Epithelial cell of proximal tubule (primary cell): ENCODE measurements around the gene CRYGS. TPM values are rescaled to one million over a fixed set of nuclear protein-coding genes. Genes with fewer than 3 reads are reported as not detected.

Experiments used
- DNase-seq: peaks from one replicate; pipeline ENCODE4 v3.0.0-alpha.2; 2011; ENCODE audit warnings: low read depth
- H3K4me3 ChIP-seq: 2 replicates; pipeline ENCODE4 v1.5.1; 2011; ENCODE audit warnings: low read depth, mild to moderate bottlenecking, low read length
- CTCF ChIP-seq: conservative IDR thresholded peaks from 2 replicates; pipeline ENCODE4 v1.5.1; 2012; ENCODE audit warnings: low read depth, mild to moderate bottlenecking, low read length
- total RNA-seq: library from RNA; depleted of rRNA; stranded (reverse); fragments of >200 nt; gene quantifications from 2 replicates; pipeline ENCODE4 v1.2.3, GENCODE V29; 2015

Gene CRYGS
- total RNA-seq, 1 donor from 2014 or later = not detected

GRCh38 chr3:186525369-186526255, 18.6 kb downstream of the CRYGS start:
- no peak overlapping the region for H3K4me3 ChIP-seq
- no peak for TF ChIP-seq CTCF
- no peak for DNase-seq

DNA sequence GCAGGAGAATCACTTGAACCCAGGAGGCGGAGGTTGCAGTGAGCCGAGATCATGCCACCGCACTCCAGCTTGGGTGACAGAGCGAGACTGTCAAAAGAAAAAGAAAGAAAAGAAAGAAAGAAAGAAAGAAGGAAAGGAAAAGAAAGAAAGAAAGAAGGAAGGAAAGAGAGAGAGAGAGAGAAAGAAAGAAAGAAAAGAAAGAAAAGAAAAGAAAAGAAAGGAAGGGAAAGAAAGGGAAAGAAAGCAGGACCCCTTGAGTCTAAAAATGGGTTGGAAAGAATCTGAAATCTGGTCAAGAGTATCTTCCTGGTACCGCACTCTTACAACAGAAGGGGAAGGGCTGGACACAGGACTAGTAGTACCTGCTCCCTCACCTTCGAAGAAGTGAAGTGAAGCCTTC, 19.6 kb downstream of the CRYGS start:
- H3K4me3 ChIP-seq = no peak overlapping the region
- TF ChIP-seq CTCF = no peak
- DNase-seq = no peak

- no peak overlapping the region for H3K4me3 ChIP-seq
- DNase-seq = no peak
- TF ChIP-seq CTCF = no peak
These were observed 20.7 kb downstream of the CRYGS start for GRCh38 chr3:186523434-186523833.

DNA sequence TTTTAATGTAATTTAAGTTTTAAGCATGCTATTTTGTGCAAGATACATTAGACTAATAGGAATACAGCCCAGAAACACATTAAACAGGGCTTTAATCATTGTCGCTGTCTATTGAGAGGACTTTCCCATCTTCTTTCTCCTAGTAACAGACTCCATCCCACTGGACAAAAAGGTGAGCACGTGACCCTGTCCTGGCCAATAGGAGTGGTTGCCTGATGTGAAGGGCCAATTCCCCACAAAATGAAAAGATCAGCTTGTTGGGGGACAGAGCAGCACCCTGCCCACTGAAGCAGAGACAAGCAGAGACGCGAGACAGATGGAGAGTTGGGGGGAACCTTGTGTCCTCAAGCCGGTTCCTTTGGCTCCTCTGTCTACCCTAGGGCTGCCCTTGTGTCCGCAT, 21.2 kb downstream of the CRYGS start:
- TF ChIP-seq CTCF = no peak
- no peak for DNase-seq

DNA sequence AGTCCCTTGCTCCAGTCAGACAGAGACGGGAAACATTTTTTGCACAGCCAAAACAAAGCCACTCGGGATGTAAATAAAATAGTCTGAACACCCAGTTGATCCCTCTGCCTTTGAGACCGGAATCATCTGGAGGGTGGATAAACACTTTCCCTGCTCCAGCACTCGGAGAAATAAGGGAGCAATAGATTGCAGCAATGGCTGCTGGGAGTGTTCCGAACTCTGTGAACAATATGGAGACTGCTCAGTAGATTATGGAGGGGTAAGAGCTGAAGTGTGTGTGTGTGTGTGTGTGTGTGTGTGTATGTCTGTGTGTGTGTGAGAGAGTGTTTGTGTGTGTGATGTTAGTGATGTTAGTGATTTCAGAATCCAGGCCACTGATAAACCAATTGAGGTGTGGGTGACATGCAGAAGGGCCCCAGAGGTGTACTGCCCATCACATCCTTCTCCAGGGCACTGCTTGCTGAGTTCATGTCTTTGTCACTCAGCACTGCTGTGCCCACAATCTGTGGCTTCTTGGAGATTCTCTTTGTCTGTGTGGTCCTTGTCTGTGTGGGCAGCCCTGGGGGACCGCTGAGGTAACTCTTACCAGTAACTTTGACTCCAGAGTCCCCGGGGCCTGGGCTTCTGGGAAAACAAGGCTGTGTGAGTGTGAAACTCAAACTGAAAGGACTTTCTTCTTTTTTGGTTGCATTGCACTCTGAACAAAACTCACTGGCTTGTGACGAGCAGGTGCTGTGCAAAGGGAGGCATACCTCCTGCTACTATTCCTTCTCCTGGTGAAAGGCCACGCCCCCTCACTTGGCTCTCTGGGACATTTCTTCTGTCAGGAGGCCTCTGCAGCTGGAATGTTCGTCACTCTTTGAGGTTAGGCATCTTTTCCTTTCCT, 23.0 kb downstream of the CRYGS start:
- TF ChIP-seq CTCF = no peak
- DNase-seq = no peak
- H3K4me3 ChIP-seq = no peak overlapping the region

More for the DNA sequence above, 21.2 kb downstream of the CRYGS start:
- H3K4me3 ChIP-seq = no peak overlapping the region

DNA sequence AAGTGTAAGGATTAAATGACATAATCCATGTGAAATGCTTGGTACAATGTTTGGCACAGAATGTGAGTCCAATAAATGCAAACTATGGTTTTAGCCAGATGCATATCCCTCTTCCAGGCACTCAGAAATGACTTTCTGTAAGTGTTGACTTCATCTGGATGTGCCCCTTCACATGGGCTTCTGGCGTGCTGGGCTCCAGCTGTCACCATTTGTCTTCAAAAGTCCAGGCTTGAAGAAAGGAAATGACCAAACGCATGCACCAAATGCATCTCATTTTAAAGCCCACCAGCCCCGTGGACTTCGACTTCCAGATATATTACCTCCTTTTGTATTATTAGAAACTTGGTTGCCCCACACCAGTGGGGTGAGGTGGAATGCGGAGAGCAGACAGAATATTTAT, 23.7 kb downstream of the CRYGS start:
- H3K4me3 ChIP-seq = no peak overlapping the region
- no peak for DNase-seq
- TF ChIP-seq CTCF = no peak
